ENCODE results near the gene TSPEAR.

Gene TSPEAR

DNA sequence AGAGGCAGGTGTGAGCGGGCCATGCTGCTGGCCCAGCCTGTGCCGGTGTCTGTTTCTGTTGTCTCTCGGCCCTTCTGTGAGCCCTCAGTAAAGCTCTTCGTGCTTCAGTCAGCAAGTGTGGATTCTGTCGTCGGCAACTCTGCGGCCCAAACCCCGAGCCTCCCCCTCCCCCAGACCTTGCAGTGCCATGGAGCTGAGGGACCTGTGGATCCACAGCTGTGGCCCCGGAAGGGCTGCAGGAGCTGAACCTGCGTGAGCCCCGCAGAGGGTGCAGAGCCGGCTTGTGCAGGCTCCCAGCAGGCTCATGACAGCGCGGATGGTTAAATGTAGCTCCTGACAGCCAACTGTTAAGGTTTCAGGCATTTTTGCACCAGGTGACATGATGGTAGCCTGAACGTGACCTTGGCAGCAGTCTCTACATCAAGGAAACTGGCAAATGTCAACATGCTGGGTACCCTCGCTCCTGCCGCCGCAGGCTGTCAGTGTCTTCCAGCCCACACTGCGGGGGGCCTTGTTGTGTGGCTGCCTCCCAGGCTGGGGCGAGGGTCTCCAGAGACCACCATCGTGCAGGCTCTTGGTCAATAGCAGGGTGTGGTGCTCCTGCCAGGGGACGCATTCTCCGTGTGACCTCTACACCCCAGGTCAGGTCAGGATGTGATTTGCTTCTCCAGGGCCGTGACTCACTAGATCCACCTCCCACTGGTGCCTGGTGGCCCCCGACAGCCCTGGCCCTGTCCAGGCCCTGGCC is 249.1 kb downstream of the TSPEAR start:
- DNase-seq (ENCODE audit: low spot score), result no peak

DNA sequence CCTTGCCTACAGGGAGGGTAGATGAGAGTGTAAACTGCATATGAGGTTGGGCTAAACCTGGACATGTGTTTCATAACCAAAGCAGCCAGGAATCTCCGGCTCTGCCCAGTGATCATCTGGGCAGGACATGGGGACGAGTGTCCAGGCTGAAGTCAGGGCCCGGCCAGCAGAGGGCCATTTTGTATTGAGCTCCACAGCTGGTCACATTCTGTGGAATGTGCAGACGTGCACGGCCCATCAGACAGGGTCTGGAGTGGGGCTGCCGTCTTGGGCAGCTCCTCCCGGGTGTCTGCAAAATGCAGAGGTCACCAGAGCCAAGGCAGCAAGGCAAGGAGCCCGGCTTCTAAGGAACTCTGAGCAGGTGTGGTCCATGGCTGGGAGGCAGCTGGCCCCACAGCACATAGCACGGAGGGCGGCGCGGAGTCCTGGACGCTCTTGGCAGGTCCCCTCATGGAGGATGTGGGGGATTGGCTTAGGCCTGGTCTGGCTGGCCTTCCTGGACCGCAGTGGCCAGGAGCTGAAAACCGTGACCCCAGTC is 249.8 kb downstream of the TSPEAR start:
- DNase-seq (ENCODE audit: low spot score), result no peak

DNA sequence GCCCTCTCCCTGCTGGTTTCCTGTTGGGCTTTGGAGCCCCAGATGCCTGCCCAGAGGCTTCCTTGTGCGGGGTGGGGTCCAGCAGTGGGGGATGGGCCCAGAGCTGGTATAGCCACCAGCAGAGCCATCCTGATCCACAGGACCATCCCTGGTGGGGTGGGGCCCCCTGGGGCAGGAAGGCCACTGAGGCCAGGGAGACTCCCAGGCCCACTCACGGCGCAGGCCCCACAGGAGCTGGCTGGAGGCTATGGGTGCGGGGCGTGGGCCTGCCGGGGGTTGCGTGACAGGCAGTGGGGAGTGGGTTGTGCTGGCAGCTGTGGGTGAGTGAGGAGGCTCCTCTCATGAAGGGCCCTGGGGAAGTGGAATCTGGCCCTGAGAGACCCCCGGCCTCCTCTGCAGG is 250.4 kb downstream of the TSPEAR start:
- no peak for DNase-seq (ENCODE audit: low spot score)

DNA sequence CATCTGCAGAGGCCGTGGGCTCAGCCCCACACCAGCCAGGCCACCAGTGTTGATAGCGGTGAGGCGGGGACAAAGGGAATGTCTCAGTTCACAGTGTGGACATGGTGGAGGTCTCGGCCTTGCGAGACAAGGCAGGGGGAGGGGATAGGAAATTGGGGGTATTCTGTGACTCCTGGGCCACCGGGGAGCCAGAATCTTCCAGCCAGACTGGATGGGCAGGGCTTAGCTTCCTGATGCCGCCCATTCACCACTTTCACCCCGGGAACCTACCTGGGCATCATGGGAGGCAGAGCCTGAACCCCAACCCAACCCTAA is 251.0 kb downstream of the TSPEAR start:
- no peak for DNase-seq (ENCODE audit: low spot score)

DNA sequence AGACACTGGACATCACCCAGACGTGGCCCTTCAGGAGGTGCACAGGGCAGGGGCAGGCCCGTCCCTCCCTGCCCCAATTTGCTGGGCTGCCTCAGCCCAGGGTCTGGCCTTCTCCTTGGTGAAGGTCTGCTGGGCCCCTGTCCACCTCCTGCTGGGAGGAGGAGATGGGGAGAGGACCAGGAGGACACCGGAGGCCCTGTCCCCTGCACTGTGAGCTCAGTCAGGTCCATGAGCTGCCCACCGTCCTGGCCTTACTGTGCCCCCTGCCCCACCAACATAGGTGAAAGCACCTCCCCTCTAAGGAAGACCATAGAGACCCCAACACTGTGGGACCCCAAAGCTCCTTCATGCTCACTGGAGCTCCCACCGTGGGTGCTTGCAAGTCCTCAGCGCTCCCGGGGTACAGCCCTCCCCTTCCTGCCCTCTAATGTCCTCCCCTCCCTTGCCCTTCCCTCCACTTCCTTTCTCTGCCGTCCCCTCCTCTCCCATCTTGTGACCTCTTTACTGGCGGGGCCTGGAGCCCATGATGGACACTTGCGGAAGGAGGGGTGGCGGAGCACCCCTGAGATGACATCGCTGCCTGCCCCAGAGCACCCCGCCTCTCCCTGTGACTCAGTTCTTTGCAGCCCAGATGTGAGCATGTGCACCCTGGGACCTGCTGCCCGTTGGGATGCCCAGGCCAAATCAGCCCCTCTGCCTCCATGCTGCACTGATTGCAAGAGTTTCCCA is 251.5 kb downstream of the TSPEAR start:
- no peak for DNase-seq (ENCODE audit: low spot score)

DNA sequence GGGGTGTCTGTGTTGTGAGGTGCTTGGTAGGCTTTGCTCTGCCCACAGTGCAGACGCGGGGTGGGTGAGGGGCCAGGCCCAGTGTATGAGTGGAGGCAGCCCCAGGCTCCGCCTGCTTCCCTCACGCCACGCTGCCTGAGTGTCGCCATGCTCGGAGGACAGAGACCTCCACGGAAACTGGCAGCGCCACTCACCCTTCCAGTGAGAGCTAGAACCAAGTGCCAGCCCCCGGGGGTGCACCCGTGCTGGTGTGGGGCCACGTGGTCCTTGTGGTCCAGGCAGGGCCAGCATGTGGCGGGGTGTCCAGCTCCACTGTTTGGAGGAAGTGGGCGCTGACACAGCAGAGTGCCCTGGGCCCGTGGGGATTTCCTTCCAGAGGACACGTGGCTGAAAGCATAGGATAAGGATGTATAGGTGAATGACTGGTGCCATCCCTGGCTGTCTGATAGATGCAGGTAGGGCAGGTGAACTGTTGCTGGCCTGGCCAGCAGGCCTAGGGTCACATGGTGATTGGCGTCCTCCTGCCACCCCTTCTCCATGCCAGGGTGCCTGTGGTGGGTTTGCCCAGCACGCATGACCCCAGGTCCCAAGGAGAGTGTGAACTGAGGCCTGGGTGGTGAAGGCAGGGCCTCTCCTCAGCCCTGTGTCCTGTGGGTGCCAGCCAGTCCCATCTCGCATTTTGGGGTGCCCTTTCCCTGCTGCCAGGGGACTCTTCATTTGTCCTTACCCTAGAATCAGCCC is 252.2 kb downstream of the TSPEAR start:
- no peak for DNase-seq (ENCODE audit: low spot score)

DNA sequence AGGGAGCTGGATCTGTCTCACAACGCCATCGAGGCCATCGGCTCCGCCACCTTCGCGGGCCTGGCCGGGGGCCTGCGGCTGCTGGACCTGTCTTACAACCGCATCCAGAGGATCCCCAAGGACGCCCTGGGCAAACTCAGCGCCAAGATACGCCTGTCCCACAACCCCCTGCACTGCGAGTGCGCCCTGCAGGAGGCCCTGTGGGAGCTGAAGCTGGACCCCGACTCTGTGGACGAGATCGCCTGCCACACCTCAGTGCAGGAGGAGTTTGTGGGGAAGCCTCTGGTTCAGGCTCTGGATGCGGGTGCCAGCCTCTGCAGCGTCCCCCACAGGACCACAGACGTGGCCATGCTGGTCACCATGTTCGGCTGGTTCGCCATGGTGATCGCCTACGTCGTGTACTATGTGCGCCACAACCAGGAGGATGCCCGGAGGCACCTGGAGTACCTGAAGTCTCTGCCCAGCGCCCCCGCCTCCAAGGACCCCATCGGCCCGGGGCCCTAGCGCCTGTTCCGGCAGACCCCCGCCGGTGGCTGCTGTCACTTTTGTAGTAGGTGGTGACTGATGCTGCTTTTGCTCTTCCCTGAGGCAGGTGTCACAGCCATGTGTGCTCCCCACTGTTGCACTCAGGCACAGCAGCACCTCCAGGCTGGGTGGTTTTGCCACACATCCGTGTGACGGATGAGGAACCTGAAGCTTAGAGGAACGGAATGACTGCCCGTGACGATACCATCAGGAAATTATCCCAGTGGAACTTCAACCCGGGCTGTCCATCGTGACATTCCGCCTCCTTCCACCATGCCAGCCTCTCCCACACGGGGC is 254.2 kb downstream of the TSPEAR start:
- DNase-seq (ENCODE audit: low spot score), result no peak

DNA sequence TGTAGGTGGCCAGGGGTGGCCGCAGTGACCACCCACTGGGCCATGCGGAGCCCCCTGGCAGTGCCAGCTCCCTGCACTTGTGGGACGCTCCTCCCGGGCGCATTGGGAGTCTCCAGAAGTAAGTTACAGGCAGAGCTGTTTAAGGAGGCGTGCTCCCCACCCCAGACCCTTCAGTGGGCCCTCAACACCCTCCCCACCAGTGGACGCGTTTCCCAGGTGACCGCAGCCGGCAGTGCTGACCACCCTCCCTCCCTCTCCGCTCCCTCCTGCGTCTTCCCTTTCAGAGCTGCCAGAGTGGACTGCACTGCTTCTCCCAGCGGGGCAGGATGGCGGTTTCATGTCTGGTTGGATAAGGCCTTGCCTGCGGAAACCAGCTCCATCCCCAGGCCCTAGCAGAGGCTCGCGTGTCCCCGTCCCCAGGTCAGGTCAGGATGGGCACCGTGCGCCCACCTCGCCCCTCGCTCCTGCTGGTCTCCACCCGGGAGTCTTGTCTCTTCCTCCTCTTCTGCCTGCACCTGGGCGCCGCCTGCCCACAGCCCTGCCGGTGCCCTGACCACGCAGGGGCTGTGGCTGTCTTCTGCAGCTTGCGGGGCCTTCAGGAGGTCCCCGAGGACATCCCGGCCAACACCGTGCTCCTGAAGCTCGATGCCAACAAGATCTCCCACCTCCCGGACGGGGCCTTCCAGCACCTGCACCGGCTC is 255.0 kb downstream of the TSPEAR start:
- no peak for DNase-seq (ENCODE audit: low spot score)

DNA sequence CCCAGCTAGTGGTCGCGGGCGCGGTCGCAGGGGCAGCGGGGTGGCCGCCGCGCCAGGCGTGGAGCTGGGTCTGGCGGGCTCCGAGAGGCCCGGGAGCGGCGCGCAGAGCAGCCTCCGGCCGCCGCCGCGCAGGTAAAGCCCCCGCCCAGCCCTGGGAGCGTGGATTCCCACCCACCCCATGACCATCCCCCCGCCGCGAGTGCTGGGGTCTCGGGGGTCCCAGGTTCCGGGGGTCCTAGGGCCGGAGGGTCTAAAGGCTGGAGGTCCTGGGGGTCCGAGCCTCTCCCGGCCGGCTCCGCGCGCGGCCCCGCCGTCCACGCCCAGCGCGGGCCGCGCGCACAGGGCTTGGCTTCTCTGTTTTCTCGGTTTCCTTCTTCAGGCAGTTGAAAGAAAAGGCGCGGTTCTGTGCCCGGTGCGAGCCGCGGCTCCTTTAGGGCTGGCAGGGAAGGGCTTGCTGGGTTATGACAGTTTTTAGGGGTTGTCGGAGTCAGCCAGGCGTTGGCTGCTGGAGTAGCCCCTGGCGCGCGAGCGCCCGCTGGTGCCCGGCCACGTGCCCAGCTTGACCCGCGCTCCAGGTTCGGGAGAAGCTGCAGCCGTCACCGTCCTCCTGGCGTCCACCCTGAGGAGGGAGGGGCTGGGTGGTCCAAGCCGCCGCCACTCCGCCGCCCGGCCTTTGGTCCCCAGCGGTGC is 255.7 kb downstream of the TSPEAR start:
- no peak for DNase-seq (ENCODE audit: low spot score)

DNA sequence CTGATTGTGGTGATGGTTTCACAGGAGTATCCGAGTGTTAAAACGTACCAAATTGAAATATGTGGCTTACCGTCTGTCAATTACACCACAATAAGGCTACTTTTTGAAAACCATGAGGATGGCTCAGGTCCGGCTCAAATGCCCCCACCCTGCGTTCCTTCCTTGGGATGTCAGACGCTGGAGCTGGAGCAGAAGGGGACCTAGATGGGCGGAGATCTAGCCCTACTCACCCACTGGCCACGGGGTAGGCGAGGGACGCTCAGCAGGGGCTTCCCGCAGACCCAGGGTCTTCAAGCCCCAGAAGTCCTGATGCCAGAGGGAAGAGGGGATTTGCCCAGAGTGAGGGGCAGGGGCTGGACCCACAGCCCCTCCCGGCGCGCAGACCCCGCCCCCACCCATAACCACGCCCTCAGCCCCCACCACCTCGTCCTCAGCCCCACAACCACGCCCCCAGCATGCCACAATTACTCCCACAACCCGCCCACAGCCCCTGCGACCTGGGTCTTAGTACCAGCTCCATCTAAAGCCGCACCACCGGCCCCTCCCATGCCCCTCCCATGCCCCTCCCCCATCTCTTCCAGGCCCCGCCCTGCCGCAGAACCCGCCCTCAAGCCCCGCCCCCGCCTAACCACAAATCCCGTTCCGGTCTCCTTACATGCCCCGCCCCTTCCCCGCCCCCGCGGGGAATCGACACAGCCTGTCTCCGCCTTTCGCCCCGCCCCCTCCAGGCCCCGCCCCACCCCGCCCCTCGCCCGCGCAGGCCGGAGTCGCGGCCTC is 256.4 kb downstream of the TSPEAR start, which contains the start of gene LRRC3:
LRRC3 (plus strand) TSS at position 764 of the 777 bp plus-strand sequence. CDS start 1,135 bp downstream, outside the sequence.
- DNase-seq (ENCODE audit: low spot score), result no peak

DNA sequence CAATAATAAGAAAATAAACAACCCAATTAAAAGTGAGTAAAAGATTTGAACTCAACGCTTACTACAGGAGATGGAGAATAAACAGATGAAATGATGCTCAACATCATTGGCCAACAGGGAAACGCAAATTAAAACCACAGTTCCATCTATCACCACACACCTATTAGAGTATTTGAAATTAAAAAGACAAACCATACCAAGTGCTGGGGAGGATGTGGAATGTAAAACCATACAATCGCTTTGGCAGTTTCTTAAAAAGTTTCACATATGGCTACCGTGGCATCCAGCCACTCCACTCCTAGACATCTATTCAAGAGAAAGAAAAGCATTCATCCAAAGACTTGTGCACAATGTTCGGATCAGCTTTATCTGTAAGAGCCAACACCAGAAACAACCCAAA is 257.3 kb downstream of the TSPEAR start:
- DNase-seq (ENCODE audit: low spot score), result no peak

DNA sequence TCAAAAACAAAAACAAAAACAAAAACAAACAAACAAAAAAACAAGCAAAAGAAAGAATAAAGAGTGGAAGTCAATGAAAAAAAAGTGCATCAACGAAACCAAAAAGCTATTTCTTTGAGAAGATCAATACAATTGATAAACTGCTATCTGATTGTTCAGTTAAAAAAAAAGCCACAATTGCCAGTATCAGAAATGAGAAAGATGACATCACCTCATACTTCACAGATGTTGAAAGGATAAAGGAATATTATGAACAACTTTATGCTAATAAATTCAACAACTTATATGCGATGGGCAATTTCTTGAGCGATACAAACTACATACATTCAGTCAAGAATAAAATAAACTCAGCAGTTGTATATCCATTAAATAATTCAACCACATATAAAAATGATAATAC is 258.3 kb downstream of the TSPEAR start:
- no peak for DNase-seq (ENCODE audit: low spot score)

DNA sequence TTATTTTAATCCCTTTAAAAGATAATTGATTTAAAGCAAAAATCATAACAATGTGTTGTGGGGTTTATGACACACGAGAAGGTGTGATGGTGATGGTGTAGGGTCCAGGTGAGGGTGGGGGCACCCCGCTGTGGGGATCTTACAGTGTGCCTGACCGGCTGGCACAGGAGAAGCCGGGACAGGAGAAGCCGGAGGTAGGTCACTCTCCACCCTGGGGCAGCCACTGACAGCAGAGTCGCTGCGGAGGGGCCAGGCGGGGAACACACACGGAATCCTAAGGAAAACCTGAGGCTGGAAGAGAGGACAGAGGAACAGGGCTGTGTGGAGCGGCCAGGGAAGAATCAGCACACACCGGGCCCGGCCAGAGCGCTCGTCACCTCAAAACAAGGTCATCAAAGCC is 260.4 kb downstream of the TSPEAR start:
- no peak for DNase-seq (ENCODE audit: low spot score)

DNA sequence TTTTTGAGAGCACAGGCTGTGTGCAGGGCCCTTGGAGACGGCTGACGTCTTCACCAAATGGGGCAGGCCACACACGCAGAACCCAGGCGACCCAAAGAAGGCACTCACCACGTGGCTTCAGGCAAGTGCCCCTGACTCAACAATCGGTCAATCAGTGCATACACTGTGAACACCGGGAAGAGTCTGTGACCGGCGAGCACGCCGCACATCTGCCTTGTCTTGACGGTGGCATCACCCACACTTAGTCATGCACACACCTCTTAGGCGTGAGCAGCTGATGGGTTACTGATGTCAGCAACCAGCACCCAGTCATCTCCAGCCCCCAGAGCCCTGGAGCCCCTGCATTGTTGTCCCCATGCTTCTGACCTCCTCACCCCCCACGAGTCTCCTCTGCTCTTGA is 261.0 kb downstream of the TSPEAR start:
- no peak for DNase-seq (ENCODE audit: low spot score)

DNA sequence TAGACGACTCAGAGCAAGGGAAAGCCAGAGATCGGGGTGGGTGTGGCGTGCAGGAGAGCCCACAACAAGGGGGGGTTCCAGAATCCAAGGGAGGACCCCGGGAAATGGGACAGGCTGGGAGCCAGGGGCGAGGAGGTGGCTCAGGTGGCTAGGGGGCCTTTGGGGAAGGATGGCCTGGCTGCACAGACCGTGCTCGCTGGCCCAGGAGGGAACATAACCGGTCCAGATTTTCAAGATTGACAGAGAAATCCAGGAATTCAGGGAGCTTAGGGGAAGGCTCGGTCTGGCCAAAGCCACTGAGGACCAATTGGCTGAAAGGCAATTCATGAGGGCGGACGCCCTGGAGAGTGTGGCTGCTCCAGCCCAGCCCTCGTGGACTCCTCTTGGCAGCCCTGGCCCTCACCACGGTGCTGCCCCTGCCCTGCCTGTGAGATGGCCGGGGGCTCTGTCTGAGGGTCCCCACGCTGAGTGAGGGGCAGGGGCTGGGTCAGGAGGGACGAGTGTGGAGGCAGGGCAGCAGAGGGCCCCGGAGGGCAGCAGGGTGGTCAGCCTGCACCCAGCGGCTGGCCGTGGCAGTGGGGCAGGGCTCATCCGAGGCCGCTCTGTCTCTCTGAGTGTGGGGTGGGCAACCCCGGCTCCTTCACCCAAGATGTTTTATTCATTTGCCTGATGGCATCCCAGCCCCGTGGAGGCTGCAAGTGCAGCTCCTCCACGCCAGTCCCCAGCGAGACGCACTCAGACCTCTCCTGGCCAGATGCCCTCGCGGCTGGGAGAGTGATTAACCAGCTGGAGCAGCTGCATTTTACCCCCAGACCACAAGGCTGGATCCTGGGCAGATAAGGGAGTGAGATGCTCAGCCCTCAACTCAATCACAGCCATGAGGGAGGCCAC is 261.7 kb downstream of the TSPEAR start:
- no peak for DNase-seq (ENCODE audit: low spot score)

DNA sequence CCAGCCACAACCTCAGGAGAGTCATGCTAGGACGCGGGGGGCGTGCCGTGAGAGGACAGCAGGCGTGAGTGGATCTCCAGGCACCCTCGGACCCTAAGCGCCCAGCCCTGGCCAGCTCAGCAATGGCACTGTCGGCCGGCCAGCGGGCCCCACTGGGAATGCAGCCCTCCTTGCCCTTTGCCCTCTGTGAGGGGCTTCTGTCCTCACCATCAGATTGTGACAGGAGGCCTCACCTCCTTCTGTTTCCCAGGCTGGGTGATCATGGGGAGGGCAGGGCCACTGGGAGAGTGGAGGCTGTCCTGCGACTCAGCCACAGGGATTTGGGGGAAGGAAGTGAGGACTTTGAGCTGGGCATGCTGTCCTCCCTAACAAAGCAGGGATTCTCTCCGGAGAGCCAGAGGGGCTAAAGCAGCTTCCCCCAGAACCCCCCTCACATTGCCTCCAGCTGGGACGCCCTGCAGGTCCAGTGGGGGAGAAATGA is 262.7 kb downstream of the TSPEAR start:
- no peak for DNase-seq (ENCODE audit: low spot score)

Measured in Ammon's horn (tissue), 1 donor.